D721Med (cell line): Measurements from ENCODE around the gene DBP.

Experiments
- DNase-seq: peaks from one replicate; pipeline ENCODE4 v3.0.0; 2011; ENCODE audit warnings: low spot score; ENCODE audit not compliant: insufficient read length
- FAIRE-seq: peaks from 2 replicates; lab custom pipeline; 2011; peaks lifted over from hg19 to GRCh38; lab: Jason Lieb, UNC
- CTCF ChIP-seq: IDR thresholded peaks from 2 replicates; pipeline ENCODE4 v1.5.1; 2012; ENCODE audit warnings: mild to moderate bottlenecking, control low read depth; ENCODE audit not compliant: insufficient read depth; ENCODE audit errors: missing control alignments

DBP gene

DNA sequence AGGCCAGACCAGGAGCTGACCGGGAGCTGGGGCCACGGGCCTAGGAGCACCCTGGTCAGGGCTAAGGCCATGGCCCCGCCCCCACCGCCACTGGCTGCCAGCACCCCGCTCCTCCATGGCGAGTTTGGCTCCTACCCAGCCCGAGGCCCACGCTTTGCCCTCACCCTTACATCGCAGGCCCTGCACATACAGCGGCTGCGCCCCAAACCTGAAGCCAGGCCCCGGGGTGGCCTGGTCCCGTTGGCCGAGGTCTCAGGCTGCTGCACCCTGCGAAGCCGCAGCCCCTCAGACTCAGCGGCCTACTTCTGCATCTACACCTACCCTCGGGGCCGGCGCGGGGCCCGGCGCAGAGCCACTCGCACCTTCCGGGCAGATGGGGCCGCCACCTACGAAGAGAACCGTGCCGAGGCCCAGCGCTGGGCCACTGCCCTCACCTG, 11.3 kb downstream of the DBP start:
- TF ChIP-seq CTCF, result no peak
- no peak for DNase-seq
- no peak for FAIRE-seq

DNA sequence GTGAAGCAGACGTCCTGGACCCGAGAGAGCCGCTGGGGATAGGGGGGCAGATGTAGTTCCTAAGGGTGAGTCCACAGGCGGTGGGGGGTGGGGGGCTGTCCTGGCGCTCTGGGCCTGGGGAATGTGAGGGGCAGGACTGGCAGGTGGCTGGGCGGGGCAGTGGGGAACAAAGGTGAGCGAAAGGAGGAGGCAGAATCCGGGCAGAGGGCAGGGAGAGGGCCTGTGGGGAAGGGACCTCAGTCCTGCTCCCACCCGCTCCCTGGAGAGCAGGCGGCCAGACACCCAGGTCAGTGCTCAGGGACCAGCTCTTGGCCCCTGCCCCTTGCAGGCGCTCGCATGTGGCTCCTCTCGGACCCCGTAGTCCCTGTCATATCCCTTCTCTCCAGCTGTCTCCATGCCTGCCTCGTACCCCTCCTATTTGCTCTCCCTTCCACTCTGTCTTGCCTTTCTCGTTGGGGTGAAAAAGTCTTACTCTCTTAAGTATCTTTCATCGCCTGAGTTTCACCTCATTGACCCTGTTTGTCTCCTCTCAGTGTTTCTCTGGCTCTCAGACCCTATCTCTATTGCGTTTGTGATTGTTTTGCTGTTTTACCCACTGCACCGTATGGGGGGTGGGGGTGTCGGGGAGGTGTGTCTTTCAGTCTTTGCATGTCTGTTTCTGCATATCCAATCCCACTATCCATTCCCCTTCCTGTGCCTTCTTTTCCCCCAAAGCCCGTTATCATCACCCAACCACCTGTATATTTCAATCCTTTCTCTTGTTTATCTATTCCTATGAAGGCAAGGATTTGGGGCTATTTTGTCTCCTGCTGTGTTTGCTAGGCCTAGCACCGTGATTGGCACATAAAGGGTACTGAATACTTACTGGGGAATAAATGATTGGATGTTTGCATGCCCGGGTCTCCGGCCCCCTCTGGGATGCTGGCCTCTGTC, 12.1 kb downstream of the DBP start:
- FAIRE-seq (no peak), DNase-seq (no peak)
- no peak for TF ChIP-seq CTCF

GRCh38 chr19:48624067-48624594, 13.0 kb downstream of the DBP start:
- TF ChIP-seq CTCF, result no peak
- peak; percentile 96 for DNase-seq
- no peak for FAIRE-seq

DNA sequence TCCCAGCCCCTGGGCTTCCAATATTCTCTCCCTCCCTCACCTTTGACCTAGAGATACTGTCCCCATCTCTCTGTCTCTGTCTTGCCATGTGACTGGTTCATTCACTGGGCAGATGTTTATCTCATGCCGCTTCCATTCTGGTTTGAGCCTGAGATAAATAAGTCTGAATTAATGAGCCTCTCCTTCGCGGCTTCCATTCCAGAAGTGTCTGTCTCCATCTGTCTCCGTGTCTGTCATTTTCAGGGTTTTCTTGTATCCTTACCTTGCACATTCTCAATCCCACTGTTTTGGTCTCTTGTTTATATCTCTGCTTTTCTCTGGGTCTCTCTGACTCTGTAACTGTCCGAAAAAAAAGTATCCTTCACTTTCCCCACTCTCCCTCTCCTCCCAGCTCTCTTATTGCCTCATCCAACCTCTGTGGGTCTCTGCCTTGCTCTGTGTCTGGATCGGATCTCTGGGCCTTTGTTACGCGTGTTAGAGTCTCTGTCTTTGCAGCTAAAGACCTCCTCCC, 13.6 kb downstream of the DBP start:
- DNase-seq (no peak), FAIRE-seq (no peak)
- no peak for TF ChIP-seq CTCF

GRCh38 chr19:48619692-48620585, 17.2 kb downstream of the DBP start:
- FAIRE-seq, result no peak
- no peak for TF ChIP-seq CTCF
- no peak for DNase-seq

DNA sequence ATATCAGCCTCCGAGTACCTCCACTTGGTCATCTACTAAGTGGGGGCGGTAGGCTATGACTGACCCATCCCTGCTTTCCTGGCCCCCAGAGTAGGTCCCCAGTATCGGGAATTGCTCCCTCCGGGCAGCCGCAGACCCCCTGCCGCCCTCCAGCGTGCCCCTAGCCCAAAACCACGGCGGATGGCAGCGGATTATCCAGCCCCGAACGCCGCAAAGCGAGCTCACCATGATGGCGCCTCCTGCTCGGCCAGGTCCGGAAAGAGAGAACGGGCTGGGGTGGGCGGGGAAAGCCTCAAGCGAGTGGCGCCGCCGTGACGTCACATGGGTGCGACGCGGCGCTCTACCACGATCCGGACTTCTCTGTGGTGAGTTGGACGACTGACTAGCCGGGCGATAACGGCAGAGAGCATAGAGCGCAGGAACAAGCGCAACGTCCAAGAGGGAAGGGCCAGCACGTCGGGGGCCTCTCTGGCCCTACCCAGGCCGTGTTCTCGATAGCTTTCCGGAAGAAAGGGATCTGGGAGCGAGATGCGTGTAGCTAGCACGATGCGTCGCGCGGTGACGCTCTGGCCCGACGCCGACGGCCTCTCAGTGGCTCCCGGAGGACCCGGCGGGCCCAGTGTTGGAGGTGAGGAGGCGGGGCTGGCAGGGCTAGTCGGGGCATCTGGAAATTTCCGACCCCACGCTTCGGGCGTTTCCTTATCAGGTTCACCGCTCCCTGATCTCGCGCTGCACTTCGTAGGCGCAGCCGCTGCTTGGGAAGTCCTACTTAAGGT, 18.1 kb downstream of the DBP start, which contains the start of the genes RPL18 and SPHK2:
RPL18 (minus strand) TSS at position 263 of the 776 bp plus-strand sequence; CDS start at position 228, 35 bp downstream.
SPHK2 (plus strand) TSS at position 591 of the 776 bp plus-strand sequence. CDS start 1,009 bp downstream, outside the sequence.
- FAIRE-seq (no peak), DNase-seq (peak; percentile 98)
- no peak for TF ChIP-seq CTCF
